Caki2 (cell line): Measurements from ENCODE around the gene EXT2. TPM values are rescaled to one million over a fixed set of nuclear protein-coding genes. Genes with fewer than 3 reads are reported as not detected.

Source experiments
- DNase-seq: peaks from one replicate; pipeline ENCODE4 v3.0.0-alpha.2; 2015; ENCODE audit warnings: low read depth
- in situ Hi-C: cut with HindIII; loops from 2 replicates; pipeline ENCODE4 v1.10.0; 2016; ENCODE audit warnings: low sequenced_read_pairs, low pct_unique_long_range_greater_than_20kb, mixed read lengths
- total RNA-seq: library from RNA; depleted of rRNA; stranded (reverse); fragments of >200 nt; shearing (Covaris generic); gene quantifications from 2 replicates; pipeline ENCODE4 v1.2.3, GENCODE V29; 2014; ENCODE audit warnings: low replicate concordance

The EXT2 gene
- total RNA-seq, 1 experiment from 2014 or later = 89.6 TPM

GRCh38 chr11:44267006-44267749, 171.7 kb downstream of the EXT2 start:
- in situ Hi-C loops = no loop called here
- no peak for DNase-seq

- no peak for DNase-seq
- in situ Hi-C loops = no loop called here
Observed at GRCh38 chr11:44267750-44268613, 172.5 kb downstream of the EXT2 start.

DNA sequence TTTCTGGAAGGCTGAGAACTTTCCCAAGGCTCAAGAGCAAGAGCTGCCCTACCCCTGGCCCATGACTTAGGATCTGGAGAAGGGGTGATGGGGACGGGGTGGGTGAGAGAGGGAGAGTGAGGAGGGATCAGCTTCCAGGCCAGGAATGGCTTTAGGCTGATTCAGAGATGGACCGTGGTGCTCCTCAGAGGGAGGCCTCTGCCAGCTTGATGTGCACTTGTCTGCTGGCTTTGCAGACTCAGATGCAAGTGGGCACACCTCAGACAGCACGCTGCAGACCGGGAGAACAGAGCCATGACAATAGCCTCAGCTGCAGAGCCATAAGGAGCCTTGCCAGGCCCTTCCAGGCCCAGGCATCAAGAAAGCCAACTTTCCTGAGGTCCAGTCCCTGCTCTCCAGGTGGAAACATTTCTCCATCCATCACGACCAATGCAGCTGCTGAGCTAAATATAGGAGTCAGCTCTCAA, 173.2 kb downstream of the EXT2 start:
- in situ Hi-C loops = no loop called here
- no peak for DNase-seq

GRCh38 chr11:44269369-44270351, 174.2 kb downstream of the EXT2 start:
- in situ Hi-C loops = no loop called here
- no peak for DNase-seq

DNA sequence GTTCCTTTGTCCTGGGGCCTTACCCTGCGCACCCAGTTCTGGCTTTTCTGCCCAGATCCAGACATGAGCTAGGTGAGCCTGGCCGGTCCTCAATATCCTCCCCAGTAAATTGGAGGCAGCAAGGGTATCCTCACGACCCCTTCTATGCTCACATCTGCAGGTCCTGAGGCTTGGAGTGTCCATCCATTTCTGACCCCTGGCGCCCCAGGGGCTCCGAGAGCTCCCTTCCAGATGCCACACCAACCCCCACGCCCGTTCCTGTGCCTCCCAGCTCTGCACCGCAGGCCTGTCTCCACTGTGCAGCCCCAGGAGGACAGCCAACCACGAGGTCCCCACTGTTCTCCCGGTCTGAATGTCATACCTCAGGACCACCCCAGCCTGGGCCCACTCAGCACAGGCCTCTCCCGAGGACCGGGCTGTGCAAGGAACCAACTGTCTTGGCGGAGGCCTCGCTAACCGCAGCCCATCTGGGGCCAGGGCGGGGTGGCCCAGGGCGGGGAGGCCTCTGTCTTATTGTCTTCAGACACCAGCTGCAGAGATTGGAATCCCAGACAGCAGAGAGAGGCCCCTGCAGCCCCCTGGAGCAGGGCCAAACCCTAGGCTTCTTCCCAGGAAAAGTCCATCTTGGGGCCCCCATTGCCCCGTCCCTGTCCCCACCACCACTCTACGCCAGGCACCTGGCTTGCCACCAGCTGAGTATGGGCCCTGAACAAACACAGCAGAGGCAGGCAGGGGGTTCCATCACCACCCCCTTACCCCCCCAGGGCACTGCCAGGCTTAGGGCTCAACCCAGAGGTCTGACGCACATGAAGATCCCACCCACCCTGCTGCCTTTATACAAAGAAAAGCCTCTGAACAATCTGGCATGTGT, 175.2 kb downstream of the EXT2 start:
- DNase-seq = no peak
- in situ Hi-C loops = no loop called here

DNA sequence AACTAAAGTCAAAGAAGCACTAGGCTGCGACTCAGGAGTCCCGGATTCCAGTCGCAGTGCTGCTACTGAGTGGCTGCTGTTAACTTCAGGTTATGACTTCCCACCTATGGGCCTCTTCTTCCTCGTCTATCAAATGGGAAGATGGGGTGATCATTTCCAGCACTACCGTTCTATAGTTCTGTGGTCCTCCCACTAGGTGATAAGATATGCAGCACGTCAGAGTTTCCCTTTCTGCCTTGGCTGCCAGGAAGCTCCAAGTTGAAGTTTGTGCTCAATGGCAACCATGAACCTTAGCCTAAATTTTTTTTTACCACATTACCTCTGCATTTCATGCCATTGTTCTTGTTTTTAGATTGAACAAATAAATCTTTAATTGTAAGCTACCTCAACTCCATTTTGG, 175.8 kb downstream of the EXT2 start:
- in situ Hi-C loops = no loop called here

DNA sequence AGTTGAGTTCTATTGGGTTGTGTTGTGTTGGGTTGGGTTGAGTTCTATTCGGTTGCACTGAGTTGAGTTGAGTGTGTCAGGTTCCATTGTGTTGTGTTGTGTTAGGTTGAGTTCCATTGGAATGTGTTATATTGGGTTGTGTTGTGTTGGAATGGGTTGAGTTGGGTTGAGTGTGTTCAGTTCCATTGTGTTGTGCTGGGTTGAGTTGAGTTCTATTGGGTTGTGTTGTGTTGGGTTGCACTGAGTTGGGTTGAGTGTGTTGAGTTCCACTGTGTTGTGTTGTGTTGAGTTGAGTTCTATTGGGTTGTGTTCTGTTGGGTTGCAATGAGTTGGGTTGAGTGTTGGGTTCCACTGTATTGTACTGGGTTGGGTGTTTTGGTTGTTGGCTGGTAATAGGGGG, 178.9 kb downstream of the EXT2 start:
- DNase-seq = no peak
- in situ Hi-C loops = no loop called here

More for the DNA sequence above, 175.8 kb downstream of the EXT2 start:
- DNase-seq = no peak

- no peak for DNase-seq
- in situ Hi-C loops = no loop called here
Observed at GRCh38 chr11:44275241-44275640, 179.8 kb downstream of the EXT2 start.

DNA sequence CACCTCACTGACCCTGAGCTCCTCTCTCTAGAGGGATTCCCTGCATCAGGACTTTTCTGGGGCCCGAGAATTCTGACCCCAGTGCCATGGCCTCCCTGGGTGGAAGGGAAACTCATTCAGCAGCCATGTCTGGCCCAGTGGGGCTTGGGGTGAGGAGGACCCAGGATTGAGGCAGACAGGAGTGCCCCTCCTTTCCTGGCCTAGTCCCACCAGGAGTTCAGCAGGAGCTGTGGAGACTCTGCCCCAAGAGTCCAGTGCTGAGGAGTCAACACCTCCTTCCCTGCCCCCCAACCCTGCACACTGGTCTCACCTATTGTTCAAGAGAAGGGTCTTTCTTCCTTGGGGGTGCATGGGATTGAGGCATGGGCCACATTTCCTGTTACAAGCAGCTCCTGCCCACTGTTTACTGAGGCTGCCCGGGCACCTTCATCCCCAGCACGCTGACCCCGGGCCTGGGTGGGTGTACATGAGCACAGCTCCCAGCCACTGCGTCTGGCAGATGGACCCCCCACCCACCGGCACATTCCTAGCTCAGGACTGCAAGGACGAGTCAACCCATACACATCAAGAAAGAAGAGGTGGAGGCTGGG, 180.6 kb downstream of the EXT2 start:
- DNase-seq = no peak
- in situ Hi-C loops = no loop called here

DNA sequence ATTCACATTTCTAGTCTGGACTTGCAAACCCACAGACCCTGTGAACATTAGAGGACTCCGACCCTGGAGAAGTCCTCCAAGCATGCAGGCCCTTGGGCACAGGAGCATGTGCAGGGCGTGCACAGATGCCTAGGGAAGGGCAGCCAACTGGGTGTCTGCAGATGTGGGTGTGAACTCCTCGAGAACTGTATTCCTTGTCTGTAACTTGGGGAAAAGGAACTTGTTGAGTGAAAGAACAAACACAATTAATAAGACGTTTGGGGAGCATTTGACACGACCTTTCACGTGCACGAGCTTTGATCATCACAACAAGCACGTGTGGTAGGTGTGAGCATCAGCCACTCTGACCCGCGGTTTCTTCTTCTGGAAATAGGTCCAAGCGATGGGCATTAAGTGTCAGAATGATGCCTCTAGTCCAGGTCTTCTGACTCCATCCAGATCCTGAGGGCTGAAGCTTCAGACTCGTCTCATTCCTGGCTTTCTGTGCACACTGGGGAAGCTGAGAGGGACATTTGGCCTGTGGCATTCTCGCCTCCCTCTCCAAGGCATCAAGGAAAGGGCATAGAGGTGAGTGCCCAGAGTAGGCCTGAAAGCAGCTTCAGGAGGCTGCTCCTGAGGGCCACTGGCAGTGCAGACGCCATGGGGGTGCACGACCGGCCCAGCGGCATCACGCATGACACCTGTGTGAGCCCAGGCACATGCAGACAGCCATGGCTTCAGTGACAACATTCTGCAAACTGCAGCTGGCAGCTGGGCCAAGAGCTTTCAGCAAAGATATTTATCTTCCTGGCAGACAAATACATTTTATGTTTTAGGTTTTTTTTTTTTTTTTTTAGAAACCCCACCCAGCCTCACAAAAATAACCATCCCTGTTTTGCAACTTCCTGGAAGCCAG, 182.0 kb downstream of the EXT2 start:
- in situ Hi-C loops = no loop called here
- no peak for DNase-seq

DNA sequence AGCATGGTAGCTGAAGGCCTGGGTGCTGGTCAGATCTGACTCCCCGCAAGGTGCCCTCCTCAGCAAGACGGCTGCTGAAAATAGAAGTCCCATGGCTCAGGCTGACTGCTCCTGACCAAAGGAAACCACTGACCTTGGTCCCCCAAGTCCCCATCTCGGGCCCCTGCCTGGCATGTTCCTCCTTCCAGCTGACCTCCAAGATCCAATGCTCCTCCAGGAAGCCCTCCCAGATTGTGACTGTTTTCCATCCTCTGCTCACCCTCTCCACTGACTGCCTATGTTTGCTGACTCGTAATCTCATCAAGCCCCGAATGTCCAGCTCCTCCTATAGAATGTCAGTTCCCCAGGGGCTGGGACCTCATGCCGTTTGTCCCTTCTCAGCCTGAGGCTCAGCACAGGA, 184.0 kb downstream of the EXT2 start:
- no peak for DNase-seq
- in situ Hi-C loops = no loop called here

DNA sequence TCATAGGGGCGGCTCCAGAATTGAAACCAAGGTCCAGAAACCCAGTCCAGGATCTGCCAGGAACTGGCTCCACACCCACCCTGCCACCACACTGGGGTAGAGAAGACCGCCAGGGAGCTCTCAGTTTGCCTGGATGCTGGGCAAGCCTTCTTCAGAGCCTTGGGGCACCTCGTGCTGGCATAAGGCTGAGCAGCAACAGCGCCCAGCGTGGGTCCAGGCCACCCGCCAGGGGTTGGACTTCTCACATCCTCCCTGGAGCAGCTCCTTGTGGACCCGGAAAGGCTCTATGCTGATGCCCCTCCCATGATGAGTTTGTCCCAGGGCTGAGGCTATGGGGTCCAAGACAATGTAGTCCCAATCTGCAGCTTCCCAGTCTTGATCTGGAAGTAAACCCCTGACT, 184.8 kb downstream of the EXT2 start:
- no peak for DNase-seq
- in situ Hi-C loops = no loop called here

DNA sequence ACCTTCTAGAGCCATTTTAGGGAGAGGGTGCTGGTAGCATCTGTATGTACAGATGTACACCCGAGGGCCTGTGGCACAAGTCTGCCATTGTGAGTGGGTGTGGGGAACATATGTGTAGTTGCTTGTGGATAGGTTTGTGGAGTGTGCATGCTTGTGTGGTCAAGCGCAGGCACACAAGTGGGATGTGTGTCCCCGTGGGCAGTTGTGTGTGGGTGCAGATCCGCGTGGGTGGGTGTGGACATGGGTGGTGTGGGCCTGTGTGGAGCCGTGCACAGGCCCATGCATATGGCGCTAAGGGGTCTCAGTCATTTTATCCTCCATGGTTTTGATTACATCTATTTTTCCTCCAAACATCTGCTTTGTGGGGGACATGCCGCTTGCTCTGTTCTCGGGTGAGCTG, 185.7 kb downstream of the EXT2 start:
- no peak for DNase-seq
- in situ Hi-C loops = no loop called here

- in situ Hi-C loops = no loop called here
- DNase-seq = no peak
Observed at GRCh38 chr11:44282620-44283019, 187.1 kb downstream of the EXT2 start.

GRCh38 chr11:44285756-44286155, 190.3 kb downstream of the EXT2 start:
- no peak for DNase-seq
- in situ Hi-C loops = no loop called here

GRCh38 chr11:44286268-44286880, 190.9 kb downstream of the EXT2 start:
- in situ Hi-C loops = no loop called here
- DNase-seq = peak; percentile 24
